Measurements from ENCODE around the gene CCT6B. TPM values are rescaled to one million over a fixed set of nuclear protein-coding genes. Genes with fewer than 3 reads are reported as not detected.

CCT6B gene
- polyA plus RNA-seq, 1 donor from 2014 or later = 2.1 TPM

DNA sequence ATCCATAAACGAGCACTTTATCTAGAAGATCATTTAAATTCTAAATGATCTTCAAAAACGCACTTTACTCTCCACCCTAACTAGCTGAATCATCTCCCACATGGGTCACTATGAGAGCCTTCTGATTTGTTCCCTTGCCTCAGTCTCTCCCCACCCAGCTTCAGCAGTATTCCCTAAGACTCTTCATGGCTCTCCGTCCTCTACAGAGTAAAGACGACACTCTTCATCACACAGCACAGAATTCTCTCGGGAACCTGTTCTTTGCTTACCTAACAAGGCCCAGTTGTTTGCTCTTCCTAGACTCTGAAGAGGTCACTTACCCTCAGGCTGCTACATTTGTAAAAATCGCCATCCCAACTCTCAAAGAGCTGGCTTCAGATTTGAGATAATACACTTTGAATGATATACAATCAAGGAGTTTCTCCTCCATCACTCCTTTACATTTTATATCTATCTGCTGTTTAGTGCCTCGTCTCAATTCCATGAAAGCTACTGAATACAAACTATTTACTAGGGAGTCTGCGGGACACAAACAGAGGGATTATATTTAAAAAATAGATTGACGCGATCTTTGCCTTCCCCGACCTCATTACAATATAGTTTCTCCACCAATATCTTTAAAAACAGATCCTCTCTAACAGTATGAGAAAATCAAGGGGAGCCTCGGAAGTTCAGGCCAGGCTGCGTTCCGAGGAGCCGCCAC lies 18.5 kb upstream of the CCT6B start:
- Histone ChIP-seq H3K27ac (ENCODE audit: low read length) (peak overlapping the region; percentile 83), H3K36me3 (ENCODE audit: insufficient read depth, low read length) (no peaks in the 10 kb centered on the region), H3K79me2 (replicated peaks; ENCODE audit: insufficient read depth, low read length) (peaks cover 33% of the 10 kb centered on the region), H3K4me3 (ENCODE audit: low read length) (peak overlapping the region; percentile 80), H3K9me3 (ENCODE audit: low read length) (no peaks in the 10 kb centered on the region), H3F3A (ENCODE audit: insufficient read depth, low read length, poor library complexity, severe bottlenecking) (no peaks in the 10 kb centered on the region), H3K9me2 (ENCODE audit: insufficient read depth, low read length) (no peaks in the 10 kb centered on the region), H3K4me2 (ENCODE audit: low read length) (peak overlapping the region; percentile 77), H3K27me3 (ENCODE audit: insufficient read depth, low read depth, low read length) (no peaks in the 10 kb centered on the region), H3K9ac (ENCODE audit: low read length) (peak overlapping the region; percentile 94), H2AFZ (ENCODE audit: low read depth, low read length) (peak overlapping the region; percentile 18), H4K20me1 (ENCODE audit: insufficient read depth) (no peaks in the 10 kb centered on the region)
- no peak for TF ChIP-seq EZH2 (IDR thresholded peaks at IDR 0.05; ENCODE audit: borderline replicate concordance, insufficient read depth, low read length, poor library complexity, severe bottlenecking)
- TF ChIP-seq CTCF (IDR thresholded peaks at IDR 0.05; ENCODE audit: poor library complexity, severe bottlenecking) = no peak
- TF ChIP-seq TAF1 (IDR thresholded peaks at IDR 0.05; ENCODE audit: low read depth) = no peak
- no peak for TF ChIP-seq REST (IDR thresholded peaks at IDR 0.05; ENCODE audit: borderline replicate concordance)
- TF ChIP-seq RAD21 (conservative IDR thresholded peaks at IDR 0.05) = no peak

- Histone ChIP-seq H3K36me3 (ENCODE audit: insufficient read depth, low read length) (no peaks in the 10 kb centered on the region), H2AFZ (ENCODE audit: low read depth, low read length) (no peak overlapping the region), H3K9ac (ENCODE audit: low read length) (no peak overlapping the region), H3K9me2 (ENCODE audit: insufficient read depth, low read length) (no peaks in the 10 kb centered on the region), H3K27me3 (ENCODE audit: insufficient read depth, low read depth, low read length) (no peaks in the 10 kb centered on the region), H3K9me3 (ENCODE audit: low read length) (no peaks in the 10 kb centered on the region), H3K79me2 (replicated peaks; ENCODE audit: insufficient read depth, low read length) (peaks cover 28% of the 10 kb centered on the region), H3K4me3 (ENCODE audit: low read length) (no peak overlapping the region), H3F3A (ENCODE audit: insufficient read depth, low read length, poor library complexity, severe bottlenecking) (no peaks in the 10 kb centered on the region), H3K4me2 (ENCODE audit: low read length) (no peak overlapping the region), H4K20me1 (ENCODE audit: insufficient read depth) (no peaks in the 10 kb centered on the region), H3K27ac (ENCODE audit: low read length) (no peak overlapping the region)
- TF ChIP-seq SMC3 (conservative IDR thresholded peaks at IDR 0.05; ENCODE audit: poor library complexity) (no peak), MXI1 (conservative IDR thresholded peaks at IDR 0.05; ENCODE audit: poor library complexity, severe bottlenecking) (no peak), EP300 (conservative IDR thresholded peaks at IDR 0.05; ENCODE audit: poor library complexity, severe bottlenecking) (no peak), EZH2 (IDR thresholded peaks at IDR 0.05; ENCODE audit: borderline replicate concordance, insufficient read depth, low read length, poor library complexity, severe bottlenecking) (no peak), CTCF (IDR thresholded peaks at IDR 0.05; ENCODE audit: poor library complexity, severe bottlenecking) (no peak), TAF1 (IDR thresholded peaks at IDR 0.05; ENCODE audit: low read depth) (no peak), POLR2AphosphoS5 (IDR thresholded peaks at IDR 0.05) (no peak), REST (IDR thresholded peaks at IDR 0.05; ENCODE audit: borderline replicate concordance) (no peak)
Observed at GRCh38 chr17:34979153-34979552, 17.9 kb upstream of the CCT6B start.
